GM23338 (cell line): Measurements from ENCODE around the gene CHST15. TPM values are rescaled to one million over a fixed set of nuclear protein-coding genes. Genes with fewer than 3 reads are reported as not detected.

Experiments used
- ATAC-seq: fragments of 200-7000 bp; cut with Tn5 transposase; 3 replicates; pipeline ENCODE4 v1.9.1; 2020
- DNase-seq: peaks from one replicate; pipeline ENCODE4 v3.0.0-alpha.2; 2015; ENCODE audit warnings: low spot score
- H2AFZ ChIP-seq: fragments of 200-600 bp; sonication (generic); 2 replicates; pipeline ENCODE4 v1.8.0; 2016; ENCODE audit warnings: antibody characterized with exemption, mild to moderate bottlenecking, moderate library complexity
- H3F3A ChIP-seq: fragments of 200-600 bp; sonication (generic); replicated peaks from 2 replicates; pipeline ENCODE4 v1.8.0; 2017; ENCODE audit warnings: antibody characterized with exemption, mixed run types, low read depth
- H3K27ac ChIP-seq: fragments of 200-600 bp; sonication (generic); 2 replicates; pipeline ENCODE4 v1.6.1; 2016; ENCODE audit warnings: low read depth
- H3K27me3 ChIP-seq: fragments of 200-600 bp; sonication (generic); 2 replicates; pipeline ENCODE4 v1.8.0; 2016; ENCODE audit warnings: mild to moderate bottlenecking, mixed run types, moderate library complexity; ENCODE audit not compliant: insufficient read depth
- H3K36me3 ChIP-seq: fragments of 200-600 bp; sonication (generic); 2 replicates; pipeline ENCODE4 v1.8.0; 2016; ENCODE audit warnings: mild to moderate bottlenecking; ENCODE audit not compliant: insufficient read depth
- H3K4me1 ChIP-seq: fragments of 200-600 bp; sonication (generic); 2 replicates; pipeline ENCODE4 v1.8.0; 2016; ENCODE audit warnings: mild to moderate bottlenecking, moderate library complexity; ENCODE audit not compliant: insufficient read depth
- H3K4me2 ChIP-seq: fragments of 200-600 bp; sonication (generic); 2 replicates; pipeline ENCODE4 v1.7.1; 2017; ENCODE audit warnings: mixed run types
- H3K4me3 ChIP-seq: fragments of 200-600 bp; sonication (generic); 2 replicates; pipeline ENCODE4 v1.6.1; 2016; ENCODE audit warnings: mixed run types
- H3K79me2 ChIP-seq: fragments of 200-600 bp; sonication (generic); replicated peaks from 2 replicates; pipeline ENCODE4 v1.8.0; 2017; ENCODE audit warnings: mild to moderate bottlenecking; ENCODE audit not compliant: insufficient read depth
- H3K9me2 ChIP-seq: fragments of 200-600 bp; sonication (generic); 2 replicates; pipeline ENCODE4 v1.8.0; 2017; ENCODE audit not compliant: insufficient read depth
- H4K20me1 ChIP-seq: fragments of 200-600 bp; sonication (generic); replicated peaks from 2 replicates; pipeline ENCODE4 v1.8.0; 2017; ENCODE audit warnings: mild to moderate bottlenecking; ENCODE audit not compliant: insufficient read depth
- H3K27ac Mint-ChIP-seq: 2 replicates; pipeline ENCODE4 v1.8.0; 2020; ENCODE audit warnings: inconsistent platforms, mild to moderate bottlenecking, moderate library complexity, mixed read lengths
- H3K27me3 Mint-ChIP-seq: 3 replicates; pipeline ENCODE4 v1.8.0; 2022; ENCODE audit warnings: low read depth, mild to moderate bottlenecking, moderate library complexity, mixed read lengths, inconsistent platforms; ENCODE audit not compliant: insufficient read depth, poor library complexity
- H3K36me3 Mint-ChIP-seq: 3 replicates; pipeline ENCODE4 v1.8.0; 2021; ENCODE audit warnings: low read depth, mild to moderate bottlenecking, inconsistent platforms, moderate library complexity, mixed read lengths
- H3K4me1 Mint-ChIP-seq: 3 replicates; pipeline ENCODE4 v1.8.0; 2020; ENCODE audit warnings: mild to moderate bottlenecking, inconsistent platforms, mixed read lengths
- H3K4me3 Mint-ChIP-seq: 3 replicates; pipeline ENCODE4 v1.8.0; 2021; ENCODE audit warnings: moderate library complexity, mild to moderate bottlenecking, inconsistent platforms, mixed read lengths
- H3K9me3 Mint-ChIP-seq: 3 replicates; pipeline ENCODE4 v1.8.0; 2020; ENCODE audit warnings: moderate library complexity, mild to moderate bottlenecking, inconsistent platforms, mixed read lengths
- CTCF ChIP-seq, 2 experiments: fragments of 200-600 bp in 1 of 2; sonication (generic) in 1 of 2; conservative IDR thresholded peaks; 2 replicates each; pipeline versions ENCODE4 v1.5.1 to v1.6.1; 2016 to 2017; ENCODE audit warnings: antibody characterized with exemption in 2 of 2, low read depth in 2 of 2, mild to moderate bottlenecking in 2 of 2, moderate library complexity in 1 of 2
- REST ChIP-seq: IDR thresholded peaks from one replicate; pipeline ENCODE4 v1.6.1; 2018; ENCODE audit warnings: antibody characterized with exemption; ENCODE audit not compliant: unreplicated experiment
- ZNF331 ChIP-seq: fragments of 250-450 bp; sonication (Bioruptor Pico); IDR thresholded peaks from 2 replicates; pipeline ENCODE4 v1.5.0; 2020; ENCODE audit warnings: low read depth, mild to moderate bottlenecking, moderate library complexity
- polyA plus RNA-seq: library from polyadenylated mRNA; unstranded; fragments of >200 nt; fragmentation: Nextera tagmentation; extraction: Ambion mirVana; gene quantifications from 2 replicates; pipeline ENCODE4 v1.2.1, GENCODE V29; 2016
- total RNA-seq: library from RNA; depleted of rRNA; stranded (reverse); fragments of >200 nt; shearing (Covaris generic); gene quantifications from 2 replicates; pipeline ENCODE4 v1.2.3, GENCODE V29; 2014

The CHST15 gene
- total and polyA plus RNA-seq, 2 experiments from 2014 or later = 2.6 to 11.2 TPM

- H4K20me1 ChIP-seq = no peaks in the 10 kb centered on the region
- Mint-ChIP-seq H3K27me3 (peaks cover 39% of the 10 kb centered on the region), H3K27ac (no peak overlapping the region), H3K4me1 (peaks cover 22% of the 10 kb centered on the region), H3K9me3 (no peaks in the 10 kb centered on the region), H3K4me3 (no peak overlapping the region), H3K36me3 (no peaks in the 10 kb centered on the region)
- no peaks in the 10 kb centered on the region for H3K79me2 ChIP-seq
- no peaks in the 10 kb centered on the region for H3F3A ChIP-seq
- no peak overlapping the region; the same call in 1 of the 2 replicates for H3K4me3 ChIP-seq
- H3K27ac ChIP-seq = no peak overlapping the region
- peak overlapping the region; percentile 98; the same call in 1 of the 2 replicates for H2AFZ ChIP-seq
- H3K9me2 ChIP-seq = no peaks in the 10 kb centered on the region
- H3K27me3 ChIP-seq = peaks cover 30% of the 10 kb centered on the region
- TF ChIP-seq ZNF331 (CRISPR knock-in tag) = no peak
- H3K4me1 ChIP-seq = peaks cover 8% of the 10 kb centered on the region
- ATAC-seq (no peak), DNase-seq (no peak)
- H3K36me3 ChIP-seq = no peaks in the 10 kb centered on the region
- H3K4me2 ChIP-seq = peak overlapping the region; percentile 92; the same call in 1 of the 2 replicates
These were observed 97.1 kb downstream of the CHST15 start for GRCh38 chr10:123996302-123996701.

- Histone ChIP-seq H2AFZ (peak overlapping the region; percentile 98), H3K4me1 (peaks cover 8% of the 10 kb centered on the region), H3K27ac (no peak overlapping the region), H3F3A (no peaks in the 10 kb centered on the region), H3K4me2 (peak overlapping the region; percentile 92), H4K20me1 (no peaks in the 10 kb centered on the region), H3K79me2 (no peaks in the 10 kb centered on the region), H3K36me3 (no peaks in the 10 kb centered on the region), H3K27me3 (peaks cover 37% of the 10 kb centered on the region), H3K4me3 (peak overlapping the region; percentile 59), H3K9me2 (no peaks in the 10 kb centered on the region)
- peak; percentile 74 for ATAC-seq
- TF ChIP-seq CTCF (conservative IDR thresholded peaks at IDR 0.05; ENCODE audit: low read depth in 2 of 2) = peak; percentile 50 to 85
- no peak for TF ChIP-seq REST
- peaks cover 42% of the 10 kb centered on the region for H3K27me3 Mint-ChIP-seq
- no peaks in the 10 kb centered on the region; the same call in 2 of the 3 replicates for H3K36me3 Mint-ChIP-seq
- H3K27ac Mint-ChIP-seq = no peak overlapping the region
- DNase-seq = peak; percentile 81
- H3K9me3 Mint-ChIP-seq = no peaks in the 10 kb centered on the region
- peak overlapping the region; percentile 64; the same call in 2 of the 3 replicates for H3K4me3 Mint-ChIP-seq
- peaks cover 26% of the 10 kb centered on the region for H3K4me1 Mint-ChIP-seq
These were observed 97.8 kb downstream of the CHST15 start for GRCh38 chr10:123995461-123996131.
